ENCODE results near the gene UBE2Q2. TPM values are rescaled to one million over a fixed set of nuclear protein-coding genes. Genes with fewer than 3 reads are reported as not detected.
"Not testable (repeated sequence)": the region's sequence is repeated elsewhere in the genome, so short reads cannot be mapped to it uniquely, and the experiment has no call there.

The UBE2Q2 gene
- total RNA-seq, 3 donors from 2014 or later (not counting 1 experiment from before 2014, with no cell fraction given) = 39.5 to 64.6 (median 63.9) TPM

- no peak overlapping the region for H3K4me3 ChIP-seq (ENCODE audit: low read length)
Observed at GRCh38 chr15:75801859-75802593, 41.2 kb upstream of the UBE2Q2 start.

GRCh38 chr15:75807486-75807885, 35.8 kb upstream of the UBE2Q2 start:
- H3K27ac Mint-ChIP-seq; intact Hi-C loops (cut with micrococcal nuclease); H3K9me3 Mint-ChIP-seq; H3K36me3 ChIP-seq (ENCODE audit: control insufficient read depth, insufficient read depth, low read length); DNase-seq; H3K4me1 Mint-ChIP-seq; H3K4me3 ChIP-seq (ENCODE audit: low read length); H3K27me3 ChIP-seq (ENCODE audit: control insufficient read depth, insufficient read depth, low read length); H3K4me1 ChIP-seq (ENCODE audit: control insufficient read depth, insufficient read depth, low read length); H3K27ac ChIP-seq (ENCODE audit: low read length); H3K4me3 Mint-ChIP-seq; H3K36me3 Mint-ChIP-seq; H3K9me3 ChIP-seq (ENCODE audit: control insufficient read depth, insufficient read depth, low read length); ATAC-seq: not testable (repeated sequence)
- 29% methylated on average over 1 of the region's 2 CpGs for WGBS (ENCODE audit: insufficient coverage)
- peaks cover 10 to 22% of the 10 kb centered on the region in 2 donors for H3K27me3 Mint-ChIP-seq (ENCODE audit: low read depth in 2 of 2)

More at GRCh38 chr15:75801859-75802593, 41.2 kb upstream of the UBE2Q2 start:
- no peak overlapping the region for H3K4me3 Mint-ChIP-seq
- peak; percentile 73 to 88 for DNase-seq
- Histone ChIP-seq H3K27ac (ENCODE audit: low read length) (no peak overlapping the region), H3K4me1 (ENCODE audit: control insufficient read depth, insufficient read depth, low read length) (peaks cover 7% of the 10 kb centered on the region), H3K9me3 (ENCODE audit: control insufficient read depth, insufficient read depth, low read length) (no peaks in the 10 kb centered on the region), H3K36me3 (ENCODE audit: control insufficient read depth, insufficient read depth, low read length) (no peaks in the 10 kb centered on the region), H3K27me3 (ENCODE audit: control insufficient read depth, insufficient read depth, low read length) (peaks cover 12% of the 10 kb centered on the region)
- 7% methylated on average over 25 of the region's 25 CpGs for WGBS (ENCODE audit: insufficient coverage)
- H3K4me1 Mint-ChIP-seq = peaks cover 9 to 11% of the 10 kb centered on the region in 2 donors
- TF ChIP-seq CTCF (IDR thresholded peaks at IDR 0.05) = peak; percentile 81
- peak; percentile 99 to 100 (median 100) for ATAC-seq
- H3K27me3 Mint-ChIP-seq (ENCODE audit: low read depth in 2 of 2) = peaks cover 51 to 54% of the 10 kb centered on the region in 2 donors
- no peaks in the 10 kb centered on the region for H3K36me3 Mint-ChIP-seq
- H3K27ac Mint-ChIP-seq = no peak overlapping the region
- intact Hi-C loops (cut with micrococcal nuclease) = loop anchor here (1.0 kb wide), 2 partner anchors 74 to 119 kb away; no protein-coding TSS in a partner anchor
- H3K9me3 Mint-ChIP-seq = no peaks in the 10 kb centered on the region

DNA sequence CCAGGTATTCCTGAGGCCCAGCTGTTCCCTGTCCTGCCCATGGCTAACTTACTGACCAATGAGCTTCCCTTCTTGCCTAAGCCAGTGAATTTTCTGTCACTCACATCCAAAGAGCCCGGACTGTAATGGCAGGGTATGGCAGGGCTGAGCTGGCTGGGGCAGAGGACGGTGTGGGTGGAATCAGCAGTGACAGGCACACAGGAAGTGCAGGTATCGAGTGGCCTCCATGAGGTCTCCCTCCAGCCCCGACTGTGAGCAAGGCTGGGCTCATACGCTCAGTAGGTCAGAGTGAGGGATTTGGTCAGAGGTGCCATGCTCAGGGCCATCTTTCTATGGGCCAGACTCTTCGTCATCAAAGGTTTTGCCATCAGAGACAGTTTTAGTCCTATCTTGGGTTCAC, 35.2 kb upstream of the UBE2Q2 start:
- H3K9me3 ChIP-seq (ENCODE audit: control insufficient read depth, insufficient read depth, low read length); H3K36me3 ChIP-seq (ENCODE audit: control insufficient read depth, insufficient read depth, low read length); H3K4me3 Mint-ChIP-seq; H3K36me3 Mint-ChIP-seq; intact Hi-C loops (cut with micrococcal nuclease); H3K4me1 Mint-ChIP-seq; H3K4me1 ChIP-seq (ENCODE audit: control insufficient read depth, insufficient read depth, low read length); ATAC-seq; H3K27me3 ChIP-seq (ENCODE audit: control insufficient read depth, insufficient read depth, low read length); H3K4me3 ChIP-seq (ENCODE audit: low read length); H3K27ac ChIP-seq (ENCODE audit: low read length); H3K9me3 Mint-ChIP-seq; DNase-seq; H3K27ac Mint-ChIP-seq: not testable (repeated sequence)
- 88% methylated on average over 5 of the region's 6 CpGs for WGBS (ENCODE audit: insufficient coverage)
- H3K27me3 Mint-ChIP-seq (ENCODE audit: low read depth in 2 of 2) = peaks cover 10 to 20% of the 10 kb centered on the region in 2 donors

DNA sequence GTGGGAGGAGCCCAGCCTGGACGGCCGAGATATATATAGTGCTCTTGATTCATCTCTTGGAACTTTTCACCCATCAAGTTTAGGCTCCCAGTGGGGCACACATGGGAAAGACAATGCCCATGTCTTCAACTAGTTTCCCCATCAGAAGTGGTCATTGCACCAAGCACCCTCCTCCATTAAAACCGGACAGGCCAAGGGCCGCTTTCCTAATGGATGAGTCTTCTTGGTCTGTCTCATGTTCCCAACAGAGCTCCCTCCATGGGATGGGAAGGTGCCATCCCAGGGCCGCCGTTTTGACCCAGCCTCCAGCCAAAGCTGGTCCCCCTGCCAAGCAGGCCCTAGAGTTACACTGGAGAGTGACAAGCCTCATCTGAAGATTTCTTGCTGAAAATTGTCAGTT, 34.7 kb upstream of the UBE2Q2 start:
- no peaks in the 10 kb centered on the region for H3K27me3 ChIP-seq (ENCODE audit: control insufficient read depth, insufficient read depth, low read length)
- no peak for DNase-seq
- Mint-ChIP-seq H3K36me3 (no peaks in the 10 kb centered on the region), H3K27me3 (ENCODE audit: low read depth in 2 of 2) (peaks cover 10 to 20% of the 10 kb centered on the region in 2 donors), H3K4me1 (peaks cover 0 to 6% of the 10 kb centered on the region in 2 donors), H3K27ac (no peak overlapping the region), H3K9me3 (no peaks in the 10 kb centered on the region), H3K4me3 (no peak overlapping the region)
- no peak for ATAC-seq
- H3K27ac ChIP-seq (ENCODE audit: low read length) = no peak overlapping the region
- H3K9me3 ChIP-seq (ENCODE audit: control insufficient read depth, insufficient read depth, low read length) = no peaks in the 10 kb centered on the region
- WGBS (ENCODE audit: insufficient coverage) = 93% methylated on average over 6 of the region's 6 CpGs
- intact Hi-C loops (cut with micrococcal nuclease) = no loop called here
- H3K36me3 ChIP-seq (ENCODE audit: control insufficient read depth, insufficient read depth, low read length) = no peaks in the 10 kb centered on the region
- H3K4me3 ChIP-seq (ENCODE audit: low read length) = no peak overlapping the region
- TF ChIP-seq CTCF (IDR thresholded peaks at IDR 0.05) = no peak
- H3K4me1 ChIP-seq (ENCODE audit: control insufficient read depth, insufficient read depth, low read length) = no peaks in the 10 kb centered on the region

Measured in natural killer cell (primary cell).